HG03139 (cell line): ENCODE data around the gene DLGAP1.
"Not testable (repeated sequence)": the region's sequence is repeated elsewhere in the genome, so short reads cannot be mapped to it uniquely, and the experiment has no call there.

ENCODE experiments used
- ATAC-seq: cut with Tn5 transposase; IDR thresholded peaks from one replicate; pipeline ENCODE4 v1.9.1; 2021; ENCODE audit not compliant: unreplicated experiment

Gene DLGAP1

GRCh38 chr18:3493501-3494244 is 961.4 kb downstream of the DLGAP1 start:
- no peak for ATAC-seq

- ATAC-seq, result no peak
Measured at GRCh38 chr18:3492721-3493120, 962.4 kb downstream of the DLGAP1 start.

GRCh38 chr18:3491981-3492555 is 963.0 kb downstream of the DLGAP1 start:
- ATAC-seq, result no peak

GRCh38 chr18:3489462-3489861 is 965.6 kb downstream of the DLGAP1 start:
- ATAC-seq, result no peak

GRCh38 chr18:3486512-3486911 is 968.6 kb downstream of the DLGAP1 start:
- ATAC-seq, result no peak

- no peak for ATAC-seq
Measured at GRCh38 chr18:3485153-3486149, 969.7 kb downstream of the DLGAP1 start.

- ATAC-seq, result no peak
Measured at GRCh38 chr18:3482258-3482657, 972.8 kb downstream of the DLGAP1 start.

DNA sequence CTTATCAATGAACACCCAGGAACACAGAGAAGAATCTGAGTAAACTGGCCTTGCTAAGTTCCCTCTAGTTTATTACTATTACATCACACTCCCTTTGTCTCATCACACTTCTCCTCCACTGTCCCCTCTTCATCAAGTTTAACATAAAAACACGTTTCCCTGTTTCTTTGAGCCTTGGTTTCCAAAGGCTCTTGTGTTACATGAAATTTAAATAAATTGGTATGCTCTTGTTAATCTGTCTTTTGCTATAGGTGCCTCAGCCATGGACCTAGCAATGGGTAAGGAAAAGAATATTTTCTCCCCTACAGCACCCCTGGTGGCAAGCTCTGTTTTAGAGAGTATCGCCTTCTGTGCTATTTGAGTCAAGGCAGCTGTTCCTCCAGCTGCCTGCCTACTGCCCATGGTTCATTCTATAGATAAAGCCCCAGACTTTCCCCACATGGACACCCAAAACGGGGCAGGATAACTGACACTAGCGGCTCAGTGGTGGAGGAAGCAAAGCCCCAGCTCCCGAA is 973.4 kb downstream of the DLGAP1 start:
- peak; percentile 63 for ATAC-seq

DNA sequence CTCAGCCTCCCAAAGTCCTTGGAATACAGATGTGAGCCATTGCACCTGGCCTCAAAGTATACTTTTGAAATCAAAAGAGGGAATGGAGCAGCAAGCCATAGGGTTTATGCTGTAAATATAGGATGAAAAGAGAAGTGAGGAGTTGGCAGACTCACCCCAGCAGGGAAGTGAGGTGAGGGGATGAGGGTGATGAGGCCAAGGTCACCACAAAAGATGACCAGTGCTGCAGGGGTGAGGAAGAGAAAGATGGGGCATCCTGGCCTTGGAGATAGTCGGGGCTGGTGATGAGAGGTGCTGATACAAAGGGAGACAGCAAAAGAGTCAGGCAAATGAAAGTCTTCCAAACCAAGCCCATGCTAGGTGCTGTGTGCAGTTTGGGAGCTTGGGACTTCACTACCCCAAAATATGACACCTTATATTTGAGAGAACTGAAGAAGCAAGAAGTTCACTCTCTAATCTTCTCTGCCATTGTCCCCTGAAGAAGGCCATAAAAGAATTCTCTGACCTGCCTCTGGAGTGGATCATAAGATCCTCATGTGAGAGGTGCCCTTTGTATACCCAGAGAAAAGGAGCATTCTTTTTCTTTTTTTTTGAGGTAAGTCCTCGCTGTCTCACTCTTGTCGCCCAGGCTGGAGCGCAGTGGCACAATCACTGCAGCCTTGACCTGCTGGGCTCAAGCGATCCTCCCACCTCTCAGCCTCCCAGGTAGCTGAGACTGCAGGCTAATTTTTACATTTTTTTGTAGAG is 974.1 kb downstream of the DLGAP1 start:
- ATAC-seq, result no peak

DNA sequence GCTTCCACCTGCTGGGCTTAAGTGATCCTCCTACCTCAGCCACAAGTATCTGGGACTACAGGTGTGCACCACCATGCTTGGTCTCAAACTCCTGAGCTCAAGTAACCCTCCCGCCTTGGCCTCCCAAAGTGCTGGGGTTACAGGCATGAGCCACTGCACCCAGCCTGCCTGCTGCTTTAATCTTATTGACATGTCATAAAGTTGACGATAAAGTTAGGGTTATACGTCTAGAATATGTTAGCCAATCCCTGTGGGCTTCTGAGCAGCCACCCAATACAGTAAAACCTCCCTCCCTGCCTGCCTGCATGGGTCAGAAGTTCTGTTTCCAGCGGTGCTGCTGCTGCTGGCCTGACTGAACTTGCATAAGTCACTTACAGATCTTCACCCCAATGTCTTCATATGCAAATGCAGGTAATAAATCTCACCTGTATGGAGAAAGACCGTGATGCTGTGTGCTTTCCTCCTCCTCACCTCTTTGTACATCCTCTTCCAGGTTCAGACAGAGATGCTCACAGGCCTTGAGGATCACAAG is 975.1 kb downstream of the DLGAP1 start:
- no peak for ATAC-seq

GRCh38 chr18:3478262-3478978 is 976.7 kb downstream of the DLGAP1 start:
- ATAC-seq, result no peak

GRCh38 chr18:3472681-3473544 is 982.2 kb downstream of the DLGAP1 start:
- ATAC-seq, result peak; percentile 91

- ATAC-seq, result not testable (repeated sequence)
Measured at GRCh38 chr18:3472121-3472520, 983.0 kb downstream of the DLGAP1 start.

DNA sequence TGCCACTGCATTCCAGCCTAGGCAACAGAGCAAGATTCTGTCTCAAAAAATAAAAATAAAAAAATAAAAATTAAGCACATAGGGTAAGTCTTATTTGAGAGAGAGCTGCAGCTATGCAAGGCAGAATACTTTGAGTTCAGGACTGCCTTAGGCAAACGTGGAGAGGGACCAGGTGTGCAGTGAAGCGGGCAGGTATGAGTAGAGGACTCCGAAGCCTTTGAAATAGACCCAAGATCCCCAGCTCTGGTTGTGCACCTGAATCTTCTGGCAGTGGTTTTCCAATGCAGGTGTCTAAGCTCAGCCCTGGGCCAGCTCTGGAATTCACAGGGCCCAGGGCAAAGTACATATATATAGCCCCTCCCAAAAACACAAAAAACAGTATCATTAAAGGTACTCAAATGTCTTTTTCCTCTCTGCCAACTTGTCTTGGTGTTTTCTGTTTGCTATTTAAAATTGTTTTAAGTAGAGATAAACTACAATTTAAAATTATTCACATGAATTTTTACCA is 983.9 kb downstream of the DLGAP1 start:
- ATAC-seq, result no peak

- no peak for ATAC-seq
Measured at GRCh38 chr18:3468833-3469232, 986.3 kb downstream of the DLGAP1 start.

- ATAC-seq, result no peak
Measured at GRCh38 chr18:3468066-3468705, 986.9 kb downstream of the DLGAP1 start.

DNA sequence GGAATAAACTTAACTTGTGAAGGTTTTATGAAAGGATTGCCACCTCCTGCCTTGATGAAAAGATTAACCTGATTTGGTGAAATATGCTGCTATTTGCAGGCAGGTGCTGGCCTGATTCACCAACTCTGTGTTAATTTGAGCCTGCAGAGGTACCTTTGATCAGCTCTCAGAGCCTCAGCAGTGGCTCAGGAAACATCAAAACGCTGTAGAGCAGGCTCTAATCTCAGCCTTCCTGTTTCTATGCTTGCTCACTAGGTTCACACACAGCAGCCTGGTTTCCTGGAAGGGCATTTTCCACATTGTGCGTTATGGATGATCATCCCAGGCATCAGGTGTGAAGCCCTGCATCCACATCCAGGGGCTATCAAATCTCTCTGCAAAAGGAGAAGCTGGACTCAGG is 988.2 kb downstream of the DLGAP1 start:
- no peak for ATAC-seq

- no peak for ATAC-seq
Measured at GRCh38 chr18:3466045-3466444, 989.1 kb downstream of the DLGAP1 start.
